Measurements from ENCODE around the gene CCNF. TPM values are rescaled to one million over a fixed set of nuclear protein-coding genes. Genes with fewer than 3 reads are reported as not detected.

CCNF gene
- total and polyA plus RNA-seq, 9 of the 15 experiments (the other 6 are each of a cell fraction or from before 2014, with no cell fraction given): 4.1 to 70.1 (median 29.5) TPM

GRCh38 chr16:2429771-2430663, 770 bp downstream of the CCNF start:
- Histone ChIP-seq H4K20me1 (replicated peaks; ENCODE audit: control insufficient read depth, insufficient read depth, low read length) (no peaks in the 10 kb centered on the region; the same call in none of the 2 replicates), H3K4me2 (ENCODE audit: insufficient read depth, low read length) (peak overlapping the region; percentile 86), H2AFZ (ENCODE audit: low read depth, low read length) (peak overlapping the region; percentile 89; the same call in 1 of the 2 replicates), H3K9me1 (ENCODE audit: control insufficient read depth, insufficient read depth, low read length) (no peaks in the 10 kb centered on the region), H3K9me3 (replicated peaks; ENCODE audit: control insufficient read depth, insufficient read depth, low read depth, low read length) (no peaks in the 10 kb centered on the region), H3K36me3 (ENCODE audit: control insufficient read depth, insufficient read depth, low read length) (peaks cover 46% of the 10 kb centered on the region), H3K4me3 (peak overlapping the region; percentile 93), H3K9ac (ENCODE audit: insufficient read depth in 1 of 2, low read depth in 2 of 2, low read length in 2 of 2) (peak overlapping the region; percentile 93 to 99), H3K79me2 (ENCODE audit: control insufficient read depth, insufficient read depth, low read length) (peaks cover 44% of the 10 kb centered on the region), H3K4me1 (replicated peaks in 1 of 2; ENCODE audit: control insufficient read depth in 2 of 2, insufficient read depth in 2 of 2, low read length in 2 of 2) (peaks cover 21 to 27% of the 10 kb centered on the region in 2 experiments; a peak in 4 of 5 replicates), H3K27me3 (ENCODE audit: control insufficient read depth in 2 of 2, insufficient read depth in 2 of 2, low read length in 2 of 2) (no peaks in the 10 kb centered on the region), H3K27ac (ENCODE audit: extremely low read depth, low read depth, low read length) (peak overlapping the region; percentile 87)
- DNase-seq (ENCODE audit: extremely low read depth in 1 of 4, low spot score in 3 of 4): peak in 2 of 4 experiments; percentile 38 to 61
- CTCF ChIA-PET (ENCODE audit: low intra/inter-chr PET ratio): interaction anchor here (0.6 to 3.8 kb wide), 4 partner anchors 11 to 445 kb away, joined by 3 to 17 read pairs (median 8); partner anchors contain the start of gene ABCA3
- in situ Hi-C loops (cut with MboI) (no loop called here), intact Hi-C loops (cut with micrococcal nuclease) (loop anchor here (2.0 kb wide), 2 partner anchors 71 to 133 kb away; no protein-coding TSS in a partner anchor)
- ATAC-seq: peak; percentile 40
- BruUV-seq (replicated peaks): TSS peak; percentile 49
- POLR2A ChIA-PET: interaction anchor here (0.7 to 2.8 kb wide), 8 partner anchors 10 to 277 kb away, joined by 3 to 17 read pairs (median 4); partner anchors contain the start of gene AMDHD2
- peak; percentile 82 for FAIRE-seq
- 2% methylated on average over 43 of the region's 46 CpGs for WGBS (ENCODE audit: insufficient coverage, low coverage, missing lambda C conversion rate)
- TF ChIP-seq ZBTB40 (IDR thresholded peaks at IDR 0.05) (peak; percentile 23; the same call in 1 of the 2 replicates), ZBTB40 (CRISPR knock-in tag; IDR thresholded peaks at IDR 0.05) (no peak), E4F1 (CRISPR knock-in tag; IDR thresholded peaks at IDR 0.05; ENCODE audit: borderline replicate concordance) (no peak), SIX5 (IDR thresholded peaks at IDR 0.05; ENCODE audit: borderline replicate concordance in 1 of 2, insufficient read depth in 1 of 2, low read depth in 1 of 2, low read length in 2 of 2) (no peak), ZNF75A (CRISPR knock-in tag; IDR thresholded peaks at IDR 0.05) (no peak)

Measured in K562 (cell line).